IPS-15b (cell line): ENCODE measurements around the gene ARID4B.

Source experiments
- H3K27me3 ChIP-seq: one replicate; pipeline ENCODE4 v1.6.1; 2013; ENCODE audit warnings: low read length; ENCODE audit not compliant: control insufficient read depth, insufficient read depth
- H3K36me3 ChIP-seq: one replicate; pipeline ENCODE4 v1.6.1; 2013; ENCODE audit warnings: low read length; ENCODE audit not compliant: control insufficient read depth, insufficient read depth
- H3K4me1 ChIP-seq: one replicate; pipeline ENCODE4 v1.6.1; 2013; ENCODE audit warnings: mild to moderate bottlenecking, low read length; ENCODE audit not compliant: control insufficient read depth, insufficient read depth
- H3K4me3 ChIP-seq: one replicate; pipeline ENCODE4 v1.5.1; 2013; ENCODE audit warnings: low read depth, low read length
- H3K9ac ChIP-seq: one replicate; pipeline ENCODE4 v1.6.1; 2013; ENCODE audit warnings: low read depth, mild to moderate bottlenecking, low read length
- H3K9me3 ChIP-seq: one replicate; pipeline ENCODE4 v1.6.1; 2013; ENCODE audit warnings: mild to moderate bottlenecking, low read length; ENCODE audit not compliant: control insufficient read depth, insufficient read depth

ARID4B gene

DNA sequence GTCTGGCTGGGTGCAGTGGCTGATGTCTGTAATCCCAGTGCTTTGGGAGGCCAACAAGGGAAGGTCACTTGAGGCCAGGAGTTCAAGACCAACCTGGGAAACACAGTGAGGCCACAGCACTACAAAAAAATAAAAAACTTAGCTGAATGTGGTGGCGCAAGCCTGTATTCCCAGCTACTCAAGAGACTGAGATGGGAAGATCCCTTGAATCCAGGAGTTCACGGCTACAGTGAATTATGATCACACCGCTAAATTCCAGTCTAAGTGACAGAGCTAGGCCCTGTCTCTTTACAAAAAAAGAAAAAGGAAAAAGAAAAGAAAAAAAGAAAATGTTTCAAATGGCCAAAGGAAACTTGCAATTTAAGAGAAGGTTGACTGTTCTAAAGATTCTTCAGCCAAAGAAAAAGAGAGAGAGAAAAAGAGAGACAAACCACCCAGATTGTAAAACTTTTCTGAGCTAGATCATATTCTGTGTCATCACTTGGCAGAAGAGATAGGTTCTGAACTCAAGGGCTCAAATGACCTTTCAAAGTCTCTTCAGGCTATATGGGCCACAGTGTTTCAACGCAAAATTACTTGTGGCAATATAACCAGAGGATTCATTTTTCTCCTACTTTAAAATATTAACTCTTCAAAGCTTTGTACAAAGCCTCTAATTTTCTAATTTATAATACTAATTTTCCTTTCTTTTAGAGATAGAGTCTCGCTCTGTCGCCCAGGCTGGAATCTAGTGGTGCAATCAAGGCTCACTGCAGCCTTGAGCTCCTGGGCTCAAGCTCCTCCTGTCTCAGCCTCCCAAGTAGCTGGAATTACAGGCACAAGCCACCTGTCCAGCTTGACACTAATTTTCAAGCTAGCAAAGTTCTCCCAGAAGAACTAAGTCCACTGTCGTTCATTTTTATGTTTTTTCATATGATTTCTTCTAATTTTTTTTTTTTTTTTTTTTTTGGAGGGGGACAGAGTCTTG lies 20.5 kb downstream of the ARID4B start:
- H3K27me3 ChIP-seq = no peaks in the 10 kb centered on the region
- no peaks in the 10 kb centered on the region for H3K36me3 ChIP-seq
- no peak overlapping the region for H3K4me3 ChIP-seq
- no peaks in the 10 kb centered on the region for H3K9me3 ChIP-seq
- H3K9ac ChIP-seq = no peak overlapping the region
- no peaks in the 10 kb centered on the region for H3K4me1 ChIP-seq

GRCh38 chr1:235304549-235305451 lies 23.2 kb downstream of the ARID4B start:
- Histone ChIP-seq H3K27me3 (no peaks in the 10 kb centered on the region), H3K9me3 (no peaks in the 10 kb centered on the region), H3K36me3 (no peaks in the 10 kb centered on the region), H3K9ac (no peak overlapping the region), H3K4me1 (no peaks in the 10 kb centered on the region), H3K4me3 (no peak overlapping the region)

- no peaks in the 10 kb centered on the region for H3K4me1 ChIP-seq
- no peaks in the 10 kb centered on the region for H3K9me3 ChIP-seq
- H3K36me3 ChIP-seq = no peaks in the 10 kb centered on the region
- no peaks in the 10 kb centered on the region for H3K27me3 ChIP-seq
- H3K9ac ChIP-seq = no peak overlapping the region
- H3K4me3 ChIP-seq = no peak overlapping the region
Observed at GRCh38 chr1:235302143-235302542, 25.8 kb downstream of the ARID4B start.

DNA sequence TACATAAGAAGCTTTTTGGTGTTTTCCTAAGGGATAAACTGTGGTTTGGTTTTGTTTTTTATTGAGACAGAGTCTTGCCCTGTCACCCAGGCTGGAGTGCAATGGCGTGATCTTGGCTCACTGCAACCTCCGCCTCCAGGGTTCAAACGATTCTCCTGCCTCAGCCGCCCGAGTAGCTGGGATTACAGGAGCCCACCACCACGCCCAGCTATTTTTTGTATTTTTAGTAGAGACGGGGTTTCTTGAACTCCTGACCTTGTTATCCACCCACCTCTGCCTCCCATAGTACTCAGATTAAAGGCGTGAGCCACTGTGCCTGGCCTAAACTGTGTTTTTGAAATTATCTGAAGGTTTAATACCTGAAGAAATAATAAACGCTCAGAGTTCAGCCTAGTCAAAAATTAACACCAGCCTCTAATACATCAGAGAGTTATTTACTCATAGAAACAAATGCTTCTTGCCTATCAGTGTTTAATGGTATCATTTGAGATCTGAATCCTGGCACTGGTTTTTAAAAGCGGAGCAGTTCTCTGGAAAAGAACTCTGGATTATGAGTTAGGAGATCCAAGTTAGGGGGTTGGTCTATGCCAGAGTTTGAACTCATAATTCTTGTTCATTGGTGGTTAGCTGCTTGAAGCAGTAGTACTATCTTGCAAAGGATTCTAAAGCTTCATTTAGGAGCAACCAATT lies 28.7 kb downstream of the ARID4B start:
- Histone ChIP-seq H3K4me3 (no peak overlapping the region), H3K36me3 (no peaks in the 10 kb centered on the region), H3K9me3 (no peaks in the 10 kb centered on the region), H3K27me3 (no peaks in the 10 kb centered on the region), H3K9ac (no peak overlapping the region), H3K4me1 (no peaks in the 10 kb centered on the region)

GRCh38 chr1:235298758-235299157 lies 29.2 kb downstream of the ARID4B start:
- Histone ChIP-seq H3K4me3 (no peak overlapping the region), H3K4me1 (no peaks in the 10 kb centered on the region), H3K9ac (no peak overlapping the region), H3K9me3 (no peaks in the 10 kb centered on the region), H3K27me3 (no peaks in the 10 kb centered on the region), H3K36me3 (no peaks in the 10 kb centered on the region)

GRCh38 chr1:235297579-235297978 lies 30.4 kb downstream of the ARID4B start:
- H3K4me1 ChIP-seq = no peaks in the 10 kb centered on the region

GRCh38 chr1:235296729-235297128 lies 31.2 kb downstream of the ARID4B start:
- H3K9me3 ChIP-seq = no peaks in the 10 kb centered on the region
- H3K4me3 ChIP-seq = no peak overlapping the region
- no peak overlapping the region for H3K9ac ChIP-seq
- H3K27me3 ChIP-seq = no peaks in the 10 kb centered on the region
- no peaks in the 10 kb centered on the region for H3K36me3 ChIP-seq
- H3K4me1 ChIP-seq = no peaks in the 10 kb centered on the region

More at GRCh38 chr1:235297579-235297978, 30.4 kb downstream of the ARID4B start:
- Histone ChIP-seq H3K4me3 (no peak overlapping the region), H3K27me3 (no peaks in the 10 kb centered on the region), H3K9ac (no peak overlapping the region), H3K9me3 (no peaks in the 10 kb centered on the region), H3K36me3 (no peaks in the 10 kb centered on the region)

GRCh38 chr1:235295902-235296350 lies 32.1 kb downstream of the ARID4B start:
- Histone ChIP-seq H3K27me3 (no peaks in the 10 kb centered on the region), H3K36me3 (no peaks in the 10 kb centered on the region), H3K9me3 (no peaks in the 10 kb centered on the region), H3K4me1 (no peaks in the 10 kb centered on the region), H3K4me3 (no peak overlapping the region), H3K9ac (no peak overlapping the region)

DNA sequence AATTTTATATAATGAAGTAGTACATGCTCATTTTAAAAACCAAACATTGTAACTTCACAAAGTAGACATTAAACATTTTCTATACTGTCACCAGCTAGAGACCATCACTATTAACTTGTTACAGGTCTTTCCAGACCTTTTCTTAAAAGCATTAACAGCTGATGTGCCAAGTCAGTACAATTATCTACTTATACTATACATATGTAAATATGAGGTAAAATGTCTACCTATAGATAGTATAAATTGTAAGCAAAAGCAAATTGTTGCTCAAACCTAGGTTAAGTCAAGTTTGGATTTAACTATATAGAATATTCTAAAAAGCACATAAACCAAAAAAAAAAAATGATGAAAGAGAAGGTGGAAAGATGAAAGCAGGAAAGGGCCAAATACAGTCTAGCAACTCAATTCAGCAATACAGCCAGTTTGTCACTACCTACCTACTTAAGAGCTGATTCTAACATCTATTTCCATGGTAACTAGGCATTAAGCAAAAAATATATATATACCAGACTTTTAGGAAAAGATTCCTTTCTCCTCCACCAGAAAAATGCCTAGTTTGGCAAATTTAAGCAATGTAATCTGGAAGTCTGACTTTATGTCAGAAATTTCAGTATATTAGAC lies 34.5 kb downstream of the ARID4B start:
- Histone ChIP-seq H3K36me3 (no peaks in the 10 kb centered on the region), H3K9ac (no peak overlapping the region), H3K9me3 (no peaks in the 10 kb centered on the region), H3K4me1 (no peaks in the 10 kb centered on the region), H3K27me3 (no peaks in the 10 kb centered on the region), H3K4me3 (no peak overlapping the region)

GRCh38 chr1:235292790-235293189 lies 35.2 kb downstream of the ARID4B start:
- Histone ChIP-seq H3K9ac (no peak overlapping the region), H3K4me1 (no peaks in the 10 kb centered on the region), H3K27me3 (no peaks in the 10 kb centered on the region), H3K9me3 (no peaks in the 10 kb centered on the region), H3K4me3 (no peak overlapping the region), H3K36me3 (no peaks in the 10 kb centered on the region)

- Histone ChIP-seq H3K4me3 (no peak overlapping the region), H3K9ac (no peak overlapping the region), H3K36me3 (no peaks in the 10 kb centered on the region), H3K27me3 (no peaks in the 10 kb centered on the region), H3K9me3 (no peaks in the 10 kb centered on the region), H3K4me1 (no peaks in the 10 kb centered on the region)
Observed at GRCh38 chr1:235291599-235292091, 36.3 kb downstream of the ARID4B start.
